Activated T-cell treated with anti-CD3 and anti-CD28 coated beads, Interleukin-2, amount 50 U/mL, for 48 hours (primary cell): ENCODE measurements around the gene KIAA0513.

Experiments
- DNase-seq, 2 experiments: peaks; one replicate each; pipeline ENCODE4 v3.0.0-alpha.2; 2020

KIAA0513 gene

GRCh38 chr16:85138825-85139627 lies 111.4 kb downstream of the KIAA0513 start:
- DNase-seq = no peak

- peak in 1 of 2 experiments; percentile 31 for DNase-seq
These were observed 112.3 kb downstream of the KIAA0513 start for GRCh38 chr16:85139881-85140339.

DNA sequence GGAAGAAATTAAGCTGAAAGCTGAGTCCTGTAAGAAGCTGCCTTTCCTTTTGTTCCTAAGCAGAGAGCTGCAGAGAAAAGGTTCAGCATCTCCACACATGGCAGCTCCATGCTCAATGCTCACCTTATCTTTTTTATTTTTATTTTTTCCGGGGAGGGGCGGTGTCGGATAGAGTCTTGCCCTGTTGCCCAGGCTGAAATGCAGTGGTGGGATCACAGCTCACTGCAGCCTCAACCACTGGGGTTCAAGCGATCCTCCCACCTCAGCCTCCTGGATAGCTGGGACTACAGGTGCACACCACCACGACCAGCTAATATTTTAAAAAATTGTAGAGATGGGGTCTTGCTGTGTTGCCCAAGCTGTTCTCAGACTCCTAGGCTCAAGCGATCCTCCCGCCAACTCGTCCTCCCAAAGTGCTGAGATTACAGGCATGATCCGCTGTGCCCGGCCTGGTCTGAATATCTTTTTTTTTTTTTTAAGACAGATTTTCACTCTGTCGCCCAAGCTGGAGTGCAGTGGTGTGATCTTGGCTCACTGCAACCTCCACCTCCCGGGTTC lies 112.9 kb downstream of the KIAA0513 start:
- no peak for DNase-seq

DNA sequence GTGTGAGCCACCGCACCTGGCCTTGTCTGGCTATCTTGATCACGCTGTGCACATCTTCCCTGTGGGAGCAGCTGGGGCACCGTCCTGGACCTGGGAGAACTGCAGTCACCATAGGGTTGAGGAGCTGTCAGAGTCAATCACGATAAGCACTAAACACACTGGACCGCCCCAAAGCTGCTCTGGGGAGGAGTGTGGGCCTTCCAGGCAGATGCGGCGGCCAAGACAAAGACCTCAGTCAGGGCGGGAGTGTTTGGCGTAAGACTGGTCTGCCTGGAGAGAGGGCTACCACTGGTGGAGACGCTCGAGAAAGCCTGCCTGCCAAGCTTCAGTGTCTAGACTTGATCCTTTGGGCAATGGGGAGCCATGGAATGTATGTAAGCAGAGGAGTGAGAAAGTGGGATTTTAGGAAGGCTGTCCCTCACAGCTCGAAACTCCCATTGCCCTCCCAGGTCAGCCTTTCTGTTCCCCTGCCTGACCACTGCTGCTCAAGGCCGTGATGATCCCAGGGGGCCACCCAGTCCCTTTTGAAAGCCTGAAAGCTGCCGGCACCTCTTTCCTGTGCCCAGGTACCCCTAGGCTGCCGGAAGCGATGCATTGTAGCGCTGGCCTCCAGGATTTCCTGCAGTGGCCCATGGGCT lies 114.0 kb downstream of the KIAA0513 start:
- no peak for DNase-seq

DNA sequence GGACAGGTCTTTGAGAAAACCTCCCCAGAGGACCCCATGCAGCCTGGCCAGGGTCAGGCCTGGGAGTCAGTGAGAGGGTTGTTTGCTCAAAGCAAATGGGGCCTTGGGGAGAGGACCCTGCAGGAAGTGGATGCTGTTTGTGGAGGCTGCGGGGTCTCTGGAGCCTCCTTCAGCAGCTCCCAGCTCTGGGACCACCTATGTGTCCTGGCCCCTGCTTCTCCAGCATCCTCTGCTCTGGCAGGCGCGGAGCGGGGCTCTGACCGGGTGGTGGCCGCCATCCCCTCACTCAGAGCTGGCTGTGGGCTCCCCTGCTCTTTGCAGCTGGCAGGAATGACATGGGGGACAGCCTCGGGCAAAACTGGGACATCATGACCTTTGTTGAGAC lies 114.5 kb downstream of the KIAA0513 start:
- no peak for DNase-seq

DNA sequence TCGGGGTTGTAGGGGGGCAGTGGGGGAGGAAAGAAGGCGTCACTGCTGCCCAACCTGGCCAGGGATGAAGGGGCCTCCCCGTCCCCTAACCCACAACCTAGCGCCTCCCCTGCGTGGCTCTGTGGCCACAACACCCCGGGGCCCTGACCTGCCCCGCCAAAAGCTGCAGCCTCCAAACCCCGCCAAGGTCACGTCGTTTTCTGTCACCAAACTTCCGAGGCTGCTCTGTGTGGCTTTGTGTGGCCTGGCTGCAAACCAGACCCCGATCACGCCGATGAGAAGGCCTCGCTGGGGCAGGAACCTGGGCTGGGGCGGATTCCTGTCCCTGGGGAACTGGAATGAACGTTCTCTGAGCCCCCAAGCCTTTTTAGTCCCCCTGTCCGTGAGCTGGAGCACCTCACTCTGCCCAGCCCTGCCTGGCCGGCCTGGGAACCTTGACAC lies 115.2 kb downstream of the KIAA0513 start:
- no peak for DNase-seq
